Left ventricle myocardium inferior (tissue), 1 donor: ENCODE data around the gene CLUH. TPM values are rescaled to one million over a fixed set of nuclear protein-coding genes. Genes with fewer than 3 reads are reported as not detected.

Experiments
- DNase-seq: peaks from one replicate; pipeline ENCODE4 v3.0.0-alpha.2; 2020
- H3K27ac ChIP-seq: fragments of 200-600 bp; replicated peaks from 2 replicates; pipeline ENCODE4 v1.8.0; 2021
- H3K27me3 ChIP-seq: fragments of 200-600 bp; 2 replicates; pipeline ENCODE4 v1.8.0; 2021; ENCODE audit warnings: low read depth
- H3K36me3 ChIP-seq: fragments of 200-600 bp; 2 replicates; pipeline ENCODE4 v1.8.0; 2021
- H3K4me1 ChIP-seq: fragments of 200-600 bp; 2 replicates; pipeline ENCODE4 v1.8.0; 2021
- H3K4me3 ChIP-seq: fragments of 200-600 bp; 2 replicates; pipeline ENCODE4 v1.8.0; 2021; ENCODE audit warnings: mild to moderate bottlenecking, moderate library complexity
- H3K9me3 ChIP-seq: fragments of 200-600 bp; replicated peaks from 2 replicates; pipeline ENCODE4 v1.8.0; 2021
- intact Hi-C: fragments of 100-400 bp; cut with micrococcal nuclease; formaldehyde crosslinking; loops from one replicate; pipeline ENCODE4 v1.11.0; 2022
- total RNA-seq: library from RNA; stranded (reverse); fragmentation: NEBNext Ultra II Directional; extraction: Animal tissue kit (Norgen Biotek cat#: 25700); gene quantifications from one replicate; pipeline ENCODE4 v1.2.1, GENCODE V29; 2021
- TF ChIP-seq, protein P1 (sequence below): fragments of 200-600 bp; IDR thresholded peaks from 2 replicates; pipeline ENCODE4 v1.8.0; 2021; ENCODE audit warnings: antibody characterized with exemption, mild to moderate bottlenecking, borderline replicate concordance
- donor health status: DM: no; HTN: yes; CAD: no; lungs with severe emphysema.

The CLUH gene
- total RNA-seq, 1 donor from 2014 or later = 181 TPM

DNA sequence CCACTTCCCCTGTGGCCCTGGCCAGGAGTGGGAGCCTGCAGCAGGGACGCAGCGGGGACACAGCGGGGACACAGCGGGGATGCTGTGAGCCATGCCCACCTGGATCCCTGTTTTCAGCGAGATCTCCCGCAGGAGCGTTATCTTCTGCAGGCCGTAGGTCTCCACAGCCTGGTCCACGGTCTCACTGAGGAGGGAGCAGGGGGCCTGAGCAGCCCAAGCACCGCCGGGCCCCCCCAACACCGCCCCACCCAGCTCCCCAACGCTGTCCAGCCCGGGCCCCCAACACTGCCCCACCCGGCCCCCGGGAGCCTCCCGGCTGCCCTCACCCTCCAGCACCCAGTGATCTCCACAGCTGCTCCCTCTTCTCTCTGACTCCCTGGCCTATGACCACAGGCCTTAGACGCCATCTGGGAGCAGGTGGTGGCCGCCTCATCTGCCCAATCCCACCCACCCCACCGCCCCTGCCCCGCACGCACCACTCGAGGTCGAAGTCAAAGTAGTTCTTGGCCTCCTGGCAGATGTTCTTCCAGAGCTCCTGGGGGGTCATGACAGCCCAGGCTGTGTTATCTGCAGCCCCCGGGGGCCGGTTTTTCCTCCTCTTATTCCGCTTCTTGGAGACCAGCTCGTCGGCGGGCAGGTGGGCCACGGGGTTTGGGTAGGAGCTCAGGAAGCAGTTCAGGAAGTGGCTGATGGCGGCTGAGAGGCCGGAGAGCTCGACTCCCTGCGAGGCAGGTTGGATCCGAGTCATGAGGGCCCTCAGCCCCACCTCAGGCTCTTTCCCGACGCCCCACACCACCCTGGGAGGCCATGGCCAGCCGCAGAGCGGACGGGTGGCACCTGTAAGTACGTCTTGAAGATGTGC is 17.0 kb downstream of the CLUH start:
- no peak overlapping the region for H3K27ac ChIP-seq
- DNase-seq = no peak
- peaks cover 14% of the 10 kb centered on the region for H3K4me1 ChIP-seq
- TF ChIP-seq, protein P1, sequence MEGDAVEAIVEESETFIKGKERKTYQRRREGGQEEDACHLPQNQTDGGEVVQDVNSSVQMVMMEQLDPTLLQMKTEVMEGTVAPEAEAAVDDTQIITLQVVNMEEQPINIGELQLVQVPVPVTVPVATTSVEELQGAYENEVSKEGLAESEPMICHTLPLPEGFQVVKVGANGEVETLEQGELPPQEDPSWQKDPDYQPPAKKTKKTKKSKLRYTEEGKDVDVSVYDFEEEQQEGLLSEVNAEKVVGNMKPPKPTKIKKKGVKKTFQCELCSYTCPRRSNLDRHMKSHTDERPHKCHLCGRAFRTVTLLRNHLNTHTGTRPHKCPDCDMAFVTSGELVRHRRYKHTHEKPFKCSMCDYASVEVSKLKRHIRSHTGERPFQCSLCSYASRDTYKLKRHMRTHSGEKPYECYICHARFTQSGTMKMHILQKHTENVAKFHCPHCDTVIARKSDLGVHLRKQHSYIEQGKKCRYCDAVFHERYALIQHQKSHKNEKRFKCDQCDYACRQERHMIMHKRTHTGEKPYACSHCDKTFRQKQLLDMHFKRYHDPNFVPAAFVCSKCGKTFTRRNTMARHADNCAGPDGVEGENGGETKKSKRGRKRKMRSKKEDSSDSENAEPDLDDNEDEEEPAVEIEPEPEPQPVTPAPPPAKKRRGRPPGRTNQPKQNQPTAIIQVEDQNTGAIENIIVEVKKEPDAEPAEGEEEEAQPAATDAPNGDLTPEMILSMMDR = no peak
- H3K36me3 ChIP-seq = peaks cover 95% of the 10 kb centered on the region
- no peak overlapping the region for H3K4me3 ChIP-seq
- H3K9me3 ChIP-seq = no peaks in the 10 kb centered on the region
- H3K27me3 ChIP-seq = no peaks in the 10 kb centered on the region
- intact Hi-C loops = no loop called here

DNA sequence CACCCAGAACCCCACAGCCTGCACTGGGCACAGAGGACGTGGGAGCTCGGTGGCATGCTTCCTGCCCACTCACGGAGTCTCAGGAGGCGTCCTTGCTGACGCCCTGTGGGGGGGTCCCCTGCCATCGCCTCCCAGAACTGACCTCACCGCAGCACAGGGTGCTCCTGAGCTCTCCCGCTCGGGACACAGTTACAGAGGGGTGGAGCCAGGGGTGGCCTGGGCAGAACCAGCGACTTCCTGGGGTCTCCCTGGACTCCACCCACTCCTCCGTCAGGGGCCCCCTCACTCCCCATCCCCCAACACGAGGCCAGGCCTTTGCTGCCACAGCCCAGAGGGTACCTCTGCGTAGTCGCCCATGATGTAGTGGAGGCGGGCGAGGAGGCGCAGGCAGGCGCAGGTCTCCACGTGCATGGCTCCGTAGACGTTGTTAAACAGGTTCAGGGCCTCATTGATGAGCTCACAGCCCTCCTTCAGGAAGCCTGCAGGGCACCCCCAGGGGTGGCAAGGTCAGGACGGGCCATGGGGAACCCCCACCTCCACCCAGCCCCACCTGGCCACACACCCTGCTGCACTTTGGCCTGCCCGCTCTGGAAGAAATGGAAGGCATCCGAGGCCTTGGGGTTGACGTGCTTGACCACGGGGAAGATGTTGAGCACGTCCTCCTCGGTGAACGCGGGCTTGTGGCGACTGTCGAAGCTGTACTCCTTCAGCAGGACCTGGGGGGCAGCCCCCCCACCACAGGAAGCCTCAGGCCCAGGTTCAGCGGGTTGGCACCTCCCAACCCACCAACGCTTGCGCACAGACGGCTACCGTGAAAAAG is 17.8 kb downstream of the CLUH start:
- no peak for DNase-seq
- Histone ChIP-seq H3K36me3 (peaks cover 86% of the 10 kb centered on the region), H3K4me3 (no peak overlapping the region), H3K27me3 (no peaks in the 10 kb centered on the region), H3K27ac (no peak overlapping the region), H3K9me3 (no peaks in the 10 kb centered on the region), H3K4me1 (peaks cover 22% of the 10 kb centered on the region)
- TF ChIP-seq, protein P1 = no peak
- intact Hi-C loops = no loop called here

- TF ChIP-seq, protein P1 = no peak
- H3K36me3 ChIP-seq = peaks cover 76% of the 10 kb centered on the region
- H3K4me3 ChIP-seq = no peak overlapping the region
- no peaks in the 10 kb centered on the region for H3K9me3 ChIP-seq
- no peak overlapping the region for H3K27ac ChIP-seq
- H3K27me3 ChIP-seq = no peaks in the 10 kb centered on the region
- intact Hi-C loops = no loop called here
- H3K4me1 ChIP-seq = peaks cover 33% of the 10 kb centered on the region
- DNase-seq = no peak
Measured at GRCh38 chr17:2692781-2693135, 18.8 kb downstream of the CLUH start.

DNA sequence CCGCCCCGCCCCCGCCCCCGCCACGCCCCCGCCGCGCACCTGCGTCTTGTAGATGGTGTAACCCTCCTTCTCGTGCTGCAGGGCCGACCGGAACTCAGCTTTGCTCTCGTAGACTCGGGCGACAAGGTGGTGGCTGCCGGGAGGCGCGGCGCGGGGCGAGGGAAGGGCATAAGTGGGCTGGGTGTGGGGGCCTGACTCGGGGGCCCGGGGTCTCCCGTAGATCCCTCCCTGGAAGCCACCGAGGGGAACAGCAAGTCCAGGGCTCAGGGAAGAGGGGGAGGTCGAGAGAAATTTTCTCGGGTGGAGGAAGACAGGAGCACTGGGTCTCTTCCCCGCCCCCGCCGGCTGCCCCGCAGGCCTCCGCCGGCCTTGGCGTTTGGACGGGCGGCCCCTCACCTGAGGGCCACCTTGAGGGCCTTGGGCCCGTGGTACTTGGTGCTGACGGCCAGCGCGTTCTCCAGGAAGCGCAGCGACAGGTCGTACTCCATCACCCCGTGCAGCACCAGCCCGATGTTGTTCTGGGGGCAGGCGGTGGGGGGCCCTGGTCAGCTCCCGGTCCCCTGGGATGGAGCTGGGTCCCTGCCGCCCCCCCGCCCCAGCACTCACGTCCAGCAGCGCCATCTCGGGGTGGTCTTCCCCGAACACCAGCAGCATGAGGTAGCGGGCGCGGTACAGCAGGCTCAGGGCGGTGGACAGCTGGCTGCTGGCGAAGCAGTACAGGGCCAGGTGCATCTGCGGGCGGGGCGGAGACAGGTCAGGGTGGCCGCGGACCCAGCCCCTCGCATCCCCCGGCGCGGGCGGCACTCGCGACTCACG is 19.4 kb downstream of the CLUH start:
- peaks cover 38% of the 10 kb centered on the region for H3K4me1 ChIP-seq
- DNase-seq = no peak
- no peak overlapping the region for H3K27ac ChIP-seq
- TF ChIP-seq, protein P1 = no peak
- no peaks in the 10 kb centered on the region for H3K9me3 ChIP-seq
- H3K4me3 ChIP-seq = no peak overlapping the region
- intact Hi-C loops = no loop called here
- H3K27me3 ChIP-seq = no peaks in the 10 kb centered on the region
- peaks cover 70% of the 10 kb centered on the region for H3K36me3 ChIP-seq

DNA sequence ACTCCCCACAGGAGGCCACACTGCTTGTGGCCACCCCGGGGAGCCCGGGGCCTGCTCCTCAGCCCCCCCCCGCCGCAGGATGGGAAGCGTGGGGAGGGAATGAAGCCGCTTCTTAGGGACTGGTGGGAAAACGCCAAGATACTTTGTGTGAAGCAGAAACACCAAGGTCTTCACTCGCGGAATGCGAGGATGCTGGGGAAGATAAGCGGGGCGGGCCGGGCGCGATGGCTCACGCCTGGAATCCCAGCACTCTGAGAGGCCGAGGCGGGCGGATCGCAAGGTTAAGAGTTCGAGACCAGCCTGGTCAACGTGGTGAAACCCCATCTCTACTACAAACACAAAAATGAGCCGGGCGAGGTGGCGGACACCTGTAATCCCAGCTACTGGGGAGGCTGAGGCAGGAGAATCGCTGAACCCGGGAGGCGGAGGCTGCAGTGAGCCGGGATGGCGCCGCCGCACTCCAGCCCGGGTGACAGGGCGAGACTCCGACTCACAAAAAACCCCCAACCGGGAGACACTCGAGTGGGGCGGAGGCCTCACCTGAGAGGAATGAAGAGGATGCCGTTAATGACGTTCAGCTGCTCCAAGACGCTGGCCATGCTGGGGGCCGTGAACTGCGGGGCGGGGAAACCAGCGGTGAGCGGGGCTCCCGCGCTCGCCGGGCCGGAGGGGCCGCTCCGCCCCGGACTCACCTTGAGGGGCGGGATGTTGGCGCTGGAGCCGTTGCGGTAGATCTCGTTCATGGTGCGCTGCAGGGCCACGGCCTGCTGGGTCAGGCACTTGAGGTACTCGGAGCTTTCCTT is 20.3 kb downstream of the CLUH start:
- TF ChIP-seq, protein P1 = no peak
- Histone ChIP-seq H3K27me3 (no peaks in the 10 kb centered on the region), H3K27ac (no peak overlapping the region), H3K9me3 (no peaks in the 10 kb centered on the region), H3K4me1 (peaks cover 47% of the 10 kb centered on the region), H3K36me3 (peaks cover 61% of the 10 kb centered on the region), H3K4me3 (no peak overlapping the region)
- intact Hi-C loops = no loop called here
- no peak for DNase-seq
